Measurements from ENCODE around the gene CDCA4.
A peak's percentile ranks its signal among the peaks of the same experiment; 100 is the strongest.

CDCA4 gene

GRCh38 chr14:105049753-105050550, 29.1 kb upstream of the CDCA4 start:
- TF ChIP-seq CREB1 (IDR thresholded peaks at IDR 0.05; ENCODE audit: low read depth): no peak
- no peak for TF ChIP-seq RAD21 (IDR thresholded peaks at IDR 0.05; ENCODE audit: low read depth)
- TF ChIP-seq FOXM1 (IDR thresholded peaks at IDR 0.05; ENCODE audit: borderline replicate concordance, low read depth): no peak
- no peak for TF ChIP-seq TCF12 (IDR thresholded peaks at IDR 0.05; ENCODE audit: low read depth)

- no peak for TF ChIP-seq CREB1 (IDR thresholded peaks at IDR 0.05; ENCODE audit: low read depth)
- no peak for TF ChIP-seq TCF12 (IDR thresholded peaks at IDR 0.05; ENCODE audit: low read depth)
- TF ChIP-seq EGR1 (IDR thresholded peaks at IDR 0.05): no peak
- TF ChIP-seq, protein P1, sequence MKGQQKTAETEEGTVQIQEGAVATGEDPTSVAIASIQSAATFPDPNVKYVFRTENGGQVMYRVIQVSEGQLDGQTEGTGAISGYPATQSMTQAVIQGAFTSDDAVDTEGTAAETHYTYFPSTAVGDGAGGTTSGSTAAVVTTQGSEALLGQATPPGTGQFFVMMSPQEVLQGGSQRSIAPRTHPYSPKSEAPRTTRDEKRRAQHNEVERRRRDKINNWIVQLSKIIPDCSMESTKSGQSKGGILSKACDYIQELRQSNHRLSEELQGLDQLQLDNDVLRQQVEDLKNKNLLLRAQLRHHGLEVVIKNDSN (IDR thresholded peaks at IDR 0.05): no peak
- TF ChIP-seq FOXM1 (IDR thresholded peaks at IDR 0.05; ENCODE audit: borderline replicate concordance, low read depth): no peak
- TF ChIP-seq TAF1 (IDR thresholded peaks at IDR 0.05; ENCODE audit: low read depth): no peak
- no peak for TF ChIP-seq TEAD4 (IDR thresholded peaks at IDR 0.05)
Observed at GRCh38 chr14:105047283-105048016, 26.6 kb upstream of the CDCA4 start.

GRCh38 chr14:105046891-105047282, 26.0 kb upstream of the CDCA4 start:
- TF ChIP-seq TAF1 (IDR thresholded peaks at IDR 0.05; ENCODE audit: low read depth) (no peak), TCF12 (IDR thresholded peaks at IDR 0.05; ENCODE audit: low read depth) (no peak), CREB1 (IDR thresholded peaks at IDR 0.05; ENCODE audit: low read depth) (no peak), EGR1 (IDR thresholded peaks at IDR 0.05) (no peak), EP300 (IDR thresholded peaks at IDR 0.05; ENCODE audit: borderline replicate concordance) (no peak), REST (IDR thresholded peaks at IDR 0.05; ENCODE audit: low read depth) (no peak)
- TF ChIP-seq, protein P2, sequence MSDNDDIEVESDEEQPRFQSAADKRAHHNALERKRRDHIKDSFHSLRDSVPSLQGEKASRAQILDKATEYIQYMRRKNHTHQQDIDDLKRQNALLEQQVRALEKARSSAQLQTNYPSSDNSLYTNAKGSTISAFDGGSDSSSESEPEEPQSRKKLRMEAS (IDR thresholded peaks at IDR 0.05): no peak

- TF ChIP-seq TEAD4 (IDR thresholded peaks at IDR 0.05) (no peak), RAD21 (IDR thresholded peaks at IDR 0.05; ENCODE audit: low read depth) (peak; percentile 39; the same call in 1 of the 2 replicates)
Observed at GRCh38 chr14:105045710-105046326, 24.9 kb upstream of the CDCA4 start.

DNA sequence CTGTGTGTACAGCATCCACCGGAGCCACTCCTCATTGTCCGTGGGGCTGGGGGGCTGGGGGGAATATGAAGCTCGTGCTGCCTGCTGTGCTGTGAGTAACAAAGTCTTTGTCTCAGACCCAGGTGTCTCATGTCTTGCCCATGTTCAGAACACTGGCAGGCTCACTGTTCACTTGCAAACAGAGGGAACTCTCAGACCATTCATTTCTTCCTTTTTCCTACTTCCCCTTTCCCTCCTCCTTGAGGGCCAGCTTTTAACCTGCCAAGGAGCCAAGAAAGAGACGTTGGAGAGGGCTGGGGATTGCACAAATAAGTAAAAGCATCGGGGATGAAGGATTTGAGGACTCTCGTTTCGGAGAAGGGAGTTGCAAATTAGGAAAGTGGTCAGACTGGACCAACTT, 22.8 kb upstream of the CDCA4 start:
- TF ChIP-seq NFIC (IDR thresholded peaks at IDR 0.05) (no peak), TEAD4 (IDR thresholded peaks at IDR 0.05) (no peak), YY1 (IDR thresholded peaks at IDR 0.05; ENCODE audit: low read depth) (no peak), FOXM1 (IDR thresholded peaks at IDR 0.05; ENCODE audit: borderline replicate concordance, low read depth) (no peak), TAF1 (IDR thresholded peaks at IDR 0.05; ENCODE audit: low read depth) (no peak), EP300 (IDR thresholded peaks at IDR 0.05; ENCODE audit: borderline replicate concordance) (no peak), EGR1 (IDR thresholded peaks at IDR 0.05) (no peak), TCF12 (IDR thresholded peaks at IDR 0.05; ENCODE audit: low read depth) (no peak), RAD21 (IDR thresholded peaks at IDR 0.05; ENCODE audit: low read depth) (no peak), CREB1 (IDR thresholded peaks at IDR 0.05; ENCODE audit: low read depth) (no peak), REST (IDR thresholded peaks at IDR 0.05; ENCODE audit: low read depth) (no peak), CEBPB (IDR thresholded peaks at IDR 0.05) (no peak), ZBTB7A (IDR thresholded peaks at IDR 0.05; ENCODE audit: low read depth) (no peak)
- TF ChIP-seq, protein P2 (IDR thresholded peaks at IDR 0.05): no peak
- TF ChIP-seq, protein P1 (IDR thresholded peaks at IDR 0.05): no peak

DNA sequence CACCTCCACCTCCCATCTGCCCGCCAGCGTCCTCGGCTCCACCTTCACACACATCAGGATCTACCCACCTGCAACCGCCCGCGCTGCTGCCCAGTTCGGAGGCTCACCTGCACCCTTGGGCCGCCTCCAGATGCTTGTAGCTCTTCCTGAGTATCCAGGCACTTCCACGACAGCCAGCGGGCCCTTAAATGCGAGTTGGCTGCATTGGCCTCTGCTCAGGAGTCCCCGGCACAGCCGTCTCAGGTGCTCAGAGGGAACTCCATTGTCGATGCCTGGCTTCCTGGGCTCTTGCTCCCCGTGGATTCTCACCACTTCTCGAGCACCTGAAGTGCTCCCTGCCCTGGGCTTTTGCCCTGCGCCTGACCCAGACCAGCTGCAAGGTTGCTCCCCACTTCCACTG, 21.9 kb upstream of the CDCA4 start:
- TF ChIP-seq NFIC (IDR thresholded peaks at IDR 0.05) (no peak), EGR1 (IDR thresholded peaks at IDR 0.05) (no peak), TEAD4 (IDR thresholded peaks at IDR 0.05) (no peak), TAF1 (IDR thresholded peaks at IDR 0.05; ENCODE audit: low read depth) (no peak), EP300 (IDR thresholded peaks at IDR 0.05; ENCODE audit: borderline replicate concordance) (no peak), YY1 (IDR thresholded peaks at IDR 0.05; ENCODE audit: low read depth) (no peak), RAD21 (IDR thresholded peaks at IDR 0.05; ENCODE audit: low read depth) (no peak)
